Endothelial cell of umbilical vein (primary cell): Measurements from ENCODE around the gene GAB1. TPM values are rescaled to one million over a fixed set of nuclear protein-coding genes. Genes with fewer than 3 reads are reported as not detected.
"Not testable (repeated sequence)": the region's sequence is repeated elsewhere in the genome, so short reads cannot be mapped to it uniquely, and the experiment has no call there.

Experiments used
- BruUV-seq: library from RNA; stranded (reverse); fragments of 400-500 nt; replicated peaks from 2 replicates; lab custom pipeline; 2021; lab: Mats Ljungman, UMichigan
- CTCF ChIA-PET: fragments of 300-600, 350-600 bp; sonication (Branson Sonifier 250); formaldehyde crosslinking; loops from one replicate; lab custom pipeline; 2021; ENCODE audit warnings: antibody characterized with exemption, inconsistent platforms; lab: Charles Lee
- POLR2A ChIA-PET: fragments of 300-600, 350-600 bp; sonication (Branson Sonifier 250); formaldehyde crosslinking; loops from one replicate; lab custom pipeline; 2021; ENCODE audit warnings: antibody characterized with exemption, inconsistent platforms; lab: Charles Lee
- DNase-seq: peaks from one replicate; pipeline ENCODE4 v3.0.0-alpha.2; 2011; ENCODE audit warnings: low read depth, low spot score
- FAIRE-seq: peaks from 2 replicates; lab custom pipeline; 2011; peaks lifted over from hg19 to GRCh38; lab: Jason Lieb, UNC
- H2AFZ ChIP-seq: 2 replicates; pipeline ENCODE4 v1.6.0; 2012; ENCODE audit warnings: low read depth, low read length, control low read depth, inconsistent platforms
- H3K27ac ChIP-seq: 2 replicates; pipeline ENCODE4 v1.5.1; 2011; ENCODE audit warnings: low read depth, mild to moderate bottlenecking, control low read depth, low read length, moderate library complexity; ENCODE audit not compliant: insufficient read depth
- H3K27me3 ChIP-seq, 2 experiments: 2 replicates each; pipeline versions ENCODE4 v1.6.0 to v1.6.1; 2011; ENCODE audit warnings: low read length in 2 of 2, mixed read lengths in 1 of 2; ENCODE audit not compliant: control insufficient read depth in 2 of 2, insufficient read depth in 2 of 2
- H3K36me3 ChIP-seq, 2 experiments: 2 replicates in 1 of 2; 3 replicates in 1 of 2; pipeline ENCODE4 v1.5.1; 2011; ENCODE audit warnings: low read length in 2 of 2, mild to moderate bottlenecking in 1 of 2, moderate library complexity in 1 of 2; ENCODE audit not compliant: control insufficient read depth in 2 of 2, insufficient read depth in 2 of 2; ENCODE audit errors: extremely low read depth in 1 of 2
- H3K4me1 ChIP-seq: 3 replicates; pipeline ENCODE4 v1.5.1; 2011; ENCODE audit warnings: mild to moderate bottlenecking, low read length; ENCODE audit not compliant: control insufficient read depth, insufficient read depth; ENCODE audit errors: extremely low read depth
- H3K4me2 ChIP-seq: 2 replicates; pipeline ENCODE4 v1.6.1; 2011; ENCODE audit warnings: low read length, control low read depth, mixed read lengths; ENCODE audit not compliant: insufficient read depth
- H3K4me3 ChIP-seq, 3 experiments: fragments of 200-600 bp in 1 of 3; sonication (generic), shearing (Covaris generic) in 1 of 3; replicated peaks in 1 of 3; 2 replicates each; pipeline ENCODE4 v1.5.1; 2011 to 2016; ENCODE audit warnings: control low read depth in 3 of 3, low read length in 3 of 3, mild to moderate bottlenecking in 2 of 3, inconsistent platforms in 1 of 3, low read depth in 1 of 3, moderate library complexity in 1 of 3; ENCODE audit not compliant: insufficient read depth in 1 of 3
- H3K79me2 ChIP-seq: 2 replicates; pipeline ENCODE4 v1.6.0; 2012; ENCODE audit warnings: low read length, inconsistent platforms; ENCODE audit not compliant: control insufficient read depth, insufficient read depth
- H3K9ac ChIP-seq: replicated peaks from 2 replicates; pipeline ENCODE3; 2011; ENCODE audit warnings: low read length, control low read depth; ENCODE audit not compliant: insufficient read depth; ENCODE audit errors: extremely low read depth
- H3K9me1 ChIP-seq: replicated peaks from 3 replicates; pipeline ENCODE4 v1.6.0; 2011; ENCODE audit warnings: mild to moderate bottlenecking, low read length; ENCODE audit not compliant: control insufficient read depth, insufficient read depth; ENCODE audit errors: extremely low read depth
- H3K9me3 ChIP-seq: replicated peaks from 2 replicates; pipeline ENCODE4 v1.5.1; 2012; ENCODE audit warnings: low read length, inconsistent platforms; ENCODE audit not compliant: control insufficient read depth, insufficient read depth
- H4K20me1 ChIP-seq: replicated peaks from 2 replicates; pipeline ENCODE3; 2011; ENCODE audit warnings: mild to moderate bottlenecking, low read length; ENCODE audit not compliant: control insufficient read depth, insufficient read depth; ENCODE audit errors: extremely low read depth
- EZH2 ChIP-seq: IDR thresholded peaks from 2 replicates; pipeline ENCODE4 v1.6.1; 2012; ENCODE audit warnings: borderline replicate concordance, low read depth, mild to moderate bottlenecking, moderate library complexity, low read length, inconsistent platforms; ENCODE audit not compliant: severe bottlenecking
- FOS ChIP-seq: IDR thresholded peaks from 2 replicates; pipeline ENCODE4 v1.6.1; 2011; ENCODE audit warnings: mild to moderate bottlenecking, low read length, moderate library complexity, borderline replicate concordance; ENCODE audit not compliant: insufficient read depth
- GATA2 ChIP-seq: IDR thresholded peaks from 2 replicates; pipeline ENCODE4 v1.7.0; 2011; ENCODE audit warnings: low read depth, mild to moderate bottlenecking, moderate library complexity, mixed read lengths, low read length; ENCODE audit not compliant: insufficient read length, insufficient read depth
- JUN ChIP-seq: IDR thresholded peaks from 2 replicates; pipeline ENCODE4 v1.6.1; 2011; ENCODE audit warnings: borderline replicate concordance, low read depth; ENCODE audit not compliant: insufficient read length, insufficient read depth
- MYC ChIP-seq: IDR thresholded peaks from one replicate; pipeline ENCODE4 v1.6.1; 2011; ENCODE audit warnings: mild to moderate bottlenecking, low read depth, low read length
- POLR2A ChIP-seq: IDR thresholded peaks from 2 replicates; pipeline ENCODE4 v1.6.1; 2012; ENCODE audit warnings: low read depth, mild to moderate bottlenecking, control low read depth, low read length
- POLR2AphosphoS5 ChIP-seq: IDR thresholded peaks from 2 replicates; pipeline ENCODE4 v1.6.1; 2012; ENCODE audit warnings: low read depth, mild to moderate bottlenecking, control low read depth, low read length, moderate library complexity; ENCODE audit not compliant: insufficient read depth
- dilution Hi-C: fragments of 300-500 bp; cut with MboI; formaldehyde crosslinking; loops from one replicate; pipeline ENCODE4 v1.15.0; 2019; ENCODE audit warnings: low sequenced_read_pairs; ENCODE audit not compliant: extremely low pct_ligation_motif_present
- intact Hi-C: fragments of 100-400 bp; cut with micrococcal nuclease; formaldehyde crosslinking; loops from one replicate; pipeline ENCODE4 v1.10.0; 2022
- polyA plus RNA-seq, 4 experiments: library from polyadenylated mRNA; depleted of rRNA in 3 of 4; stranded (reverse) in 3 of 4; unstranded in 1 of 4; fragments of >200 nt; gene quantifications; 2 replicates each; pipeline versions ENCODE4 v1.2.1 to v1.2.3, GENCODE V29; 2011 to 2012; ENCODE audit warnings: missing spikeins in 1 of 4
- total RNA-seq: library from RNA; stranded (reverse); gene quantifications from 2 replicates; pipeline ENCODE4 v1.2.3, GENCODE V29; 2021
- TF ChIP-seq, protein P1 (sequence below): IDR thresholded peaks from 2 replicates; pipeline ENCODE4 v1.6.1; 2011; ENCODE audit not compliant: insufficient read depth, insufficient read length
- TF ChIP-seq, protein P2 (sequence below), 2 donors: IDR thresholded peaks; 1 replicate in 1 of 2; 2 replicates in 1 of 2; pipeline ENCODE4 v1.5.1; 2011; ENCODE audit warnings: low read length in 2 of 2, mild to moderate bottlenecking in 2 of 2, moderate library complexity in 2 of 2, control low read depth in 1 of 2, inconsistent platforms in 1 of 2, low read depth in 1 of 2; ENCODE audit not compliant: insufficient read depth in 1 of 2; ENCODE audit errors: extremely low read depth in 1 of 2

Gene GAB1
- total and polyA plus RNA-seq, 2 donors (not counting 3 experiments of a cell fraction or from before 2014, with no cell fraction given), result 9.3 to 37.7 TPM

DNA sequence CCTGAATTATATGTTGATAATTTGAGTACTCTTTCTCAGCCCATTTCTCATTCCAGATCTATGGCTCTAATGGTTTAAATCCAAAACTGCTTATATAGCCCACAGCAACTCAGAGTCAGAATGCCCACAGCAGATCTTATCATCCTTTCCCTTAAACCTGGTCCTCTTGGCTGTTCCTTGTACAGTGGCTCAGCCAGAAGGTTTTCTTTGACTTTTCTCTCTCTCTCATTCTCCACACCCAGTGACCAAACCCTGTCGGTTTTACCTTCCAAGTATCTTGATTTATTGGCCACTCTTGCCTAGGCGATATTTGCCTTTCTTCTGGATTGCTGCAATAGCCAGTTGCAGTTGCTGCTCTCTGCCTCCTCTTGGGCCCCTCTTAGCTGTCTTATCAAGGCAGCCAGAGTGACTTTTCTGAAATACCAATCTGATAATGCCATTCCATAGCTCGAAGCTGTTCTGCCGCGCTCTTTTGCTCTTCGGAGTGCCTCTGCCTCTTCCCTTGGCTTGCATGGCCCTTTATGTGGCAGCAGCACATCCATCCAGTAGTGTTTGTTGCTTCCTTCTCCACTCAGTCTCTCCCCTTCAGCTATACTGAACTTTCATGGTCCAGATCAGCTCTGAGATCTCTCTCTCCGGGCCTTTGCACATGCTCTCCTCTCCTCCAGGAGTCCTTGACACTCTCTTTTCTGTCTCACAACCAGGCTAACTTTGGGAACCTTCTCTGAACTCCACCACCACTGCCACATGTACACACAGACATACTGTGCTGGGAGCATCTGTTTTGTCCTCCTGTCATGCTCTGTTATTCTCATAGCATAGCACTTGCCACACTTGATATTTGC lies 11.8 kb downstream of the GAB1 start:
- ChIA-PET CTCF (interaction anchor here (0.8 kb wide), 1 partner anchor 9 kb away, joined by 3 read pairs; no protein-coding TSS in a partner anchor), POLR2A (interaction anchor here (0.6 kb wide), 1 partner anchor 35 kb away, joined by 3 read pairs; no protein-coding TSS in a partner anchor)
- Histone ChIP-seq H3K9me1 (no peaks in the 10 kb centered on the region), H3K4me3 (no peak overlapping the region), H2AFZ (no peak overlapping the region), H3K36me3 (no peaks in the 10 kb centered on the region), H3K9me3 (no peaks in the 10 kb centered on the region), H3K79me2 (peaks cover 1% of the 10 kb centered on the region), H3K27ac (no peak overlapping the region), H3K4me2 (no peak overlapping the region), H3K4me1 (peaks cover 17% of the 10 kb centered on the region), H4K20me1 (no peaks in the 10 kb centered on the region), H3K27me3 (no peaks in the 10 kb centered on the region), H3K9ac (no peak overlapping the region)
- dilution Hi-C loops, result no loop called here
- DNase-seq, result no peak
- FAIRE-seq, result no peak
- TF ChIP-seq JUN, result no peak
- TF ChIP-seq, protein P1, sequence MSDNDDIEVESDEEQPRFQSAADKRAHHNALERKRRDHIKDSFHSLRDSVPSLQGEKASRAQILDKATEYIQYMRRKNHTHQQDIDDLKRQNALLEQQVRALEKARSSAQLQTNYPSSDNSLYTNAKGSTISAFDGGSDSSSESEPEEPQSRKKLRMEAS, result no peak
- TF ChIP-seq MYC, result no peak
- no peak for TF ChIP-seq POLR2AphosphoS5
- TF ChIP-seq POLR2A, result no peak
- TF ChIP-seq GATA2, result no peak
- TF ChIP-seq EZH2, result no peak
- TF ChIP-seq, protein P2, sequence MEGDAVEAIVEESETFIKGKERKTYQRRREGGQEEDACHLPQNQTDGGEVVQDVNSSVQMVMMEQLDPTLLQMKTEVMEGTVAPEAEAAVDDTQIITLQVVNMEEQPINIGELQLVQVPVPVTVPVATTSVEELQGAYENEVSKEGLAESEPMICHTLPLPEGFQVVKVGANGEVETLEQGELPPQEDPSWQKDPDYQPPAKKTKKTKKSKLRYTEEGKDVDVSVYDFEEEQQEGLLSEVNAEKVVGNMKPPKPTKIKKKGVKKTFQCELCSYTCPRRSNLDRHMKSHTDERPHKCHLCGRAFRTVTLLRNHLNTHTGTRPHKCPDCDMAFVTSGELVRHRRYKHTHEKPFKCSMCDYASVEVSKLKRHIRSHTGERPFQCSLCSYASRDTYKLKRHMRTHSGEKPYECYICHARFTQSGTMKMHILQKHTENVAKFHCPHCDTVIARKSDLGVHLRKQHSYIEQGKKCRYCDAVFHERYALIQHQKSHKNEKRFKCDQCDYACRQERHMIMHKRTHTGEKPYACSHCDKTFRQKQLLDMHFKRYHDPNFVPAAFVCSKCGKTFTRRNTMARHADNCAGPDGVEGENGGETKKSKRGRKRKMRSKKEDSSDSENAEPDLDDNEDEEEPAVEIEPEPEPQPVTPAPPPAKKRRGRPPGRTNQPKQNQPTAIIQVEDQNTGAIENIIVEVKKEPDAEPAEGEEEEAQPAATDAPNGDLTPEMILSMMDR (IDR thresholded peaks at IDR 0.05; ENCODE audit: extremely low read depth in 1 of 2, insufficient read depth in 1 of 2, low read depth in 1 of 2, low read length in 2 of 2), result no peak
- TF ChIP-seq FOS, result no peak
- intact Hi-C loops, result no loop called here
- no TSS peak for BruUV-seq

DNA sequence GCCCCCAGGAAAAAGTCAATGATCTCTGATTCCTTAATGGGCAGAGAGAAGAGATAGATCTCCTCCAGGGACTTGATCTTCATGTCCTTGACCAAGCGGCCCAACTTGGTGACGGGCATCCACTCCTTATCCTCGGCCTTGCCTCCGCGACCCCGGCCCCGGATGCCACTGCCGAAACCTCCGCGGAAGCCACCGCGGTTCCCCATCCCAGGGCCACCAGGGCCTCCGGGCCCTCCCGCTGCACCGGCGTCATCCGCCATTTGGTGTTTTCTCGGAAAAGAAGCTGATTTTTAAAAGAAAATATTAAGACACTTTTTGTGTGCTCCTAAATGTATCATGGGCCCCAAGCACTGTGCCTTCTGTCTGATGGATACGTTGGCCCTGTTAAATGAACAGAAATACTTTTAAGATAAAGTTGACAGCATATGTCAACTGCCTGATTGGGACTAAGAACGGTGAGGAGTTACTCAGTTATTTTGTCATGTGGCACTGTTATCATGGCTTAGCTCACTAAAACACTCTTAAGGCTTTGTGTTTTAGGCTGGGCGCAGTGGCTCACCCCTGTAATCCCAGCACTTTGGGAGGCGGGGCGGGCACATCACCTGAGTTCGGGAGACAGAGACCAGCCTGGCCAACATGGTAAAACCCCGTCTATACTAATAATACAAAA lies 13.3 kb downstream of the GAB1 start:
- DNase-seq, H3K36me3 ChIP-seq, H3K4me3 ChIP-seq, FAIRE-seq, H3K9me3 ChIP-seq, dilution Hi-C loops, H3K9me1 ChIP-seq, H3K9ac ChIP-seq, H2AFZ ChIP-seq, H4K20me1 ChIP-seq, H3K27me3 ChIP-seq, POLR2A ChIA-PET, H3K79me2 ChIP-seq, H3K27ac ChIP-seq, H3K4me2 ChIP-seq, BruUV-seq, intact Hi-C loops: not testable (repeated sequence)
- CTCF ChIA-PET, result interaction anchor here (0.6 to 0.8 kb wide), 2 partner anchors 13 to 18 kb away, joined by 3 to 4 read pairs; partner anchors contain the start of gene GAB1
- H3K4me1 ChIP-seq, result peaks cover 17% of the 10 kb centered on the region
